ENCODE measurements around the gene RAB7A.

The RAB7A gene

GRCh38 chr3:128850544-128850943, 124.6 kb downstream of the RAB7A start:
- Histone ChIP-seq H3K4me3 (ENCODE audit: low read length) (no peak overlapping the region), H3K4me1 (ENCODE audit: control insufficient read depth, low read depth, low read length) (peaks cover 3% of the 10 kb centered on the region), H3K36me3 (ENCODE audit: control insufficient read depth, low read depth, low read length) (no peaks in the 10 kb centered on the region), H3K9ac (ENCODE audit: low read length) (no peak overlapping the region), H3K9me3 (ENCODE audit: control insufficient read depth, low read depth, low read length) (peaks cover 9% of the 10 kb centered on the region), H3K27ac (ENCODE audit: low read length) (no peak overlapping the region), H3K27me3 (ENCODE audit: control insufficient read depth, insufficient read depth, low read length) (no peaks in the 10 kb centered on the region)

- Histone ChIP-seq H3K9me3 (ENCODE audit: control insufficient read depth, low read depth, low read length) (peaks cover 10% of the 10 kb centered on the region), H3K4me3 (ENCODE audit: low read length) (no peak overlapping the region), H3K36me3 (ENCODE audit: control insufficient read depth, low read depth, low read length) (no peaks in the 10 kb centered on the region), H3K9ac (ENCODE audit: low read length) (no peak overlapping the region), H3K27ac (ENCODE audit: low read length) (no peak overlapping the region), H3K27me3 (ENCODE audit: control insufficient read depth, insufficient read depth, low read length) (no peaks in the 10 kb centered on the region), H3K4me1 (ENCODE audit: control insufficient read depth, low read depth, low read length) (no peaks in the 10 kb centered on the region)
Observed at GRCh38 chr3:128851601-128852000, 125.6 kb downstream of the RAB7A start.

GRCh38 chr3:128853826-128854225, 127.8 kb downstream of the RAB7A start:
- H3K4me3 ChIP-seq (ENCODE audit: low read length): no peak overlapping the region

GRCh38 chr3:128854475-128854874, 128.5 kb downstream of the RAB7A start:
- peaks cover 18% of the 10 kb centered on the region for H3K9me3 ChIP-seq (ENCODE audit: control insufficient read depth, low read depth, low read length)
- H3K27ac ChIP-seq (ENCODE audit: low read length): no peak overlapping the region

More at GRCh38 chr3:128853826-128854225, 127.8 kb downstream of the RAB7A start:
- no peak overlapping the region for H3K9ac ChIP-seq (ENCODE audit: low read length)
- no peak overlapping the region for H3K27ac ChIP-seq (ENCODE audit: low read length)
- no peaks in the 10 kb centered on the region for H3K36me3 ChIP-seq (ENCODE audit: control insufficient read depth, low read depth, low read length)
- H3K9me3 ChIP-seq (ENCODE audit: control insufficient read depth, low read depth, low read length): peaks cover 11% of the 10 kb centered on the region
- H3K4me1 ChIP-seq (ENCODE audit: control insufficient read depth, low read depth, low read length): no peaks in the 10 kb centered on the region
- no peaks in the 10 kb centered on the region for H3K27me3 ChIP-seq (ENCODE audit: control insufficient read depth, insufficient read depth, low read length)

GRCh38 chr3:128855569-128855968, 129.6 kb downstream of the RAB7A start:
- Histone ChIP-seq H3K9me3 (ENCODE audit: control insufficient read depth, low read depth, low read length) (peaks cover 25% of the 10 kb centered on the region), H3K36me3 (ENCODE audit: control insufficient read depth, low read depth, low read length) (no peaks in the 10 kb centered on the region)

More at GRCh38 chr3:128854475-128854874, 128.5 kb downstream of the RAB7A start:
- Histone ChIP-seq H3K27me3 (ENCODE audit: control insufficient read depth, insufficient read depth, low read length) (no peaks in the 10 kb centered on the region), H3K36me3 (ENCODE audit: control insufficient read depth, low read depth, low read length) (no peaks in the 10 kb centered on the region), H3K4me3 (ENCODE audit: low read length) (no peak overlapping the region), H3K4me1 (ENCODE audit: control insufficient read depth, low read depth, low read length) (no peaks in the 10 kb centered on the region), H3K9ac (ENCODE audit: low read length) (no peak overlapping the region)

GRCh38 chr3:128858167-128858566, 132.2 kb downstream of the RAB7A start:
- Histone ChIP-seq H3K9me3 (ENCODE audit: control insufficient read depth, low read depth, low read length) (peaks cover 25% of the 10 kb centered on the region), H3K4me1 (ENCODE audit: control insufficient read depth, low read depth, low read length) (no peaks in the 10 kb centered on the region), H3K27me3 (ENCODE audit: control insufficient read depth, insufficient read depth, low read length) (no peaks in the 10 kb centered on the region), H3K36me3 (ENCODE audit: control insufficient read depth, low read depth, low read length) (no peaks in the 10 kb centered on the region), H3K9ac (ENCODE audit: low read length) (no peak overlapping the region), H3K27ac (ENCODE audit: low read length) (no peak overlapping the region), H3K4me3 (ENCODE audit: low read length) (no peak overlapping the region)

More at GRCh38 chr3:128855569-128855968, 129.6 kb downstream of the RAB7A start:
- no peaks in the 10 kb centered on the region for H3K4me1 ChIP-seq (ENCODE audit: control insufficient read depth, low read depth, low read length)
- no peaks in the 10 kb centered on the region for H3K27me3 ChIP-seq (ENCODE audit: control insufficient read depth, insufficient read depth, low read length)
- H3K9ac ChIP-seq (ENCODE audit: low read length): no peak overlapping the region
- H3K4me3 ChIP-seq (ENCODE audit: low read length): no peak overlapping the region
- H3K27ac ChIP-seq (ENCODE audit: low read length): no peak overlapping the region

- H3K27ac ChIP-seq (ENCODE audit: low read length): no peak overlapping the region
- no peaks in the 10 kb centered on the region for H3K27me3 ChIP-seq (ENCODE audit: control insufficient read depth, insufficient read depth, low read length)
- H3K4me1 ChIP-seq (ENCODE audit: control insufficient read depth, low read depth, low read length): no peaks in the 10 kb centered on the region
- H3K9me3 ChIP-seq (ENCODE audit: control insufficient read depth, low read depth, low read length): peaks cover 24% of the 10 kb centered on the region
- no peak overlapping the region for H3K4me3 ChIP-seq (ENCODE audit: low read length)
- no peak overlapping the region for H3K9ac ChIP-seq (ENCODE audit: low read length)
- H3K36me3 ChIP-seq (ENCODE audit: control insufficient read depth, low read depth, low read length): no peaks in the 10 kb centered on the region
Observed at GRCh38 chr3:128859630-128860029, 133.6 kb downstream of the RAB7A start.

- H3K27me3 ChIP-seq (ENCODE audit: control insufficient read depth, insufficient read depth, low read length): no peaks in the 10 kb centered on the region
- no peaks in the 10 kb centered on the region for H3K36me3 ChIP-seq (ENCODE audit: control insufficient read depth, low read depth, low read length)
- no peak overlapping the region for H3K27ac ChIP-seq (ENCODE audit: low read length)
- H3K9me3 ChIP-seq (ENCODE audit: control insufficient read depth, low read depth, low read length): peaks cover 15% of the 10 kb centered on the region
- no peak overlapping the region for H3K9ac ChIP-seq (ENCODE audit: low read length)
- no peak overlapping the region for H3K4me3 ChIP-seq (ENCODE audit: low read length)
- no peaks in the 10 kb centered on the region for H3K4me1 ChIP-seq (ENCODE audit: control insufficient read depth, low read depth, low read length)
Observed at GRCh38 chr3:128861491-128861890, 135.5 kb downstream of the RAB7A start.

GRCh38 chr3:128863560-128863959, 137.6 kb downstream of the RAB7A start:
- Histone ChIP-seq H3K27ac (ENCODE audit: low read length) (no peak overlapping the region), H3K4me3 (ENCODE audit: low read length) (no peak overlapping the region), H3K4me1 (ENCODE audit: control insufficient read depth, low read depth, low read length) (no peaks in the 10 kb centered on the region), H3K27me3 (ENCODE audit: control insufficient read depth, insufficient read depth, low read length) (no peaks in the 10 kb centered on the region), H3K9me3 (ENCODE audit: control insufficient read depth, low read depth, low read length) (peaks cover 15% of the 10 kb centered on the region), H3K36me3 (ENCODE audit: control insufficient read depth, low read depth, low read length) (no peaks in the 10 kb centered on the region), H3K9ac (ENCODE audit: low read length) (no peak overlapping the region)
